MCF 10A (cell line): ENCODE results near the gene ST14. TPM values are rescaled to one million over a fixed set of nuclear protein-coding genes. Genes with fewer than 3 reads are reported as not detected.

Source experiments
- BruUV-seq: library from RNA; stranded (reverse); fragments of 400-500 nt; replicated peaks from 2 replicates; lab custom pipeline; 2021; lab: Mats Ljungman, UMichigan
- CTCF ChIA-PET: fragments of 300-600 bp; sonication (Branson Sonifier 250); formaldehyde crosslinking; extraction: SDS; loops from one replicate; lab custom pipeline; 2021; ENCODE audit warnings: antibody characterized with exemption, inconsistent platforms; lab: Yijun Ruan, JAX
- POLR2A ChIA-PET: fragments of 300-600, 350-650 bp; sonication (Branson Sonifier 250); formaldehyde crosslinking; extraction: SDS; loops from one replicate; lab custom pipeline; 2020; ENCODE audit warnings: antibody characterized with exemption, inconsistent platforms; lab: Yijun Ruan, JAX
- DNase-seq: peaks from one replicate; pipeline ENCODE4 v3.0.0-alpha.2; 2018; ENCODE audit not compliant: unreplicated experiment
- H3K27ac Mint-ChIP-seq: one replicate; pipeline ENCODE4 v1.8.0; 2022; ENCODE audit warnings: mild to moderate bottlenecking, low read depth, mixed read lengths; ENCODE audit not compliant: unreplicated experiment
- H3K27me3 Mint-ChIP-seq: one replicate; pipeline ENCODE4 v1.8.0; 2022; ENCODE audit warnings: mixed read lengths; ENCODE audit not compliant: insufficient read depth, unreplicated experiment
- H3K36me3 Mint-ChIP-seq: one replicate; pipeline ENCODE4 v1.8.0; 2022; ENCODE audit warnings: mild to moderate bottlenecking, moderate library complexity, mixed read lengths; ENCODE audit not compliant: insufficient read depth, unreplicated experiment
- H3K4me1 Mint-ChIP-seq: one replicate; pipeline ENCODE4 v1.8.0; 2022; ENCODE audit warnings: mixed read lengths; ENCODE audit not compliant: insufficient read depth, unreplicated experiment
- H3K4me3 Mint-ChIP-seq: one replicate; pipeline ENCODE4 v1.8.0; 2022; ENCODE audit warnings: mild to moderate bottlenecking, moderate library complexity, mixed read lengths; ENCODE audit not compliant: unreplicated experiment
- H3K9me3 Mint-ChIP-seq: one replicate; pipeline ENCODE4 v1.8.0; 2022; ENCODE audit warnings: mixed read lengths; ENCODE audit not compliant: unreplicated experiment
- intact Hi-C: fragments of 100-400 bp; cut with micrococcal nuclease; formaldehyde crosslinking; loops from 2 replicates; pipeline ENCODE4 v1.14.1; 2022
- total RNA-seq: library from RNA; stranded (reverse); gene quantifications from 2 replicates; pipeline ENCODE4 v1.2.3, GENCODE V29; 2022
- TF ChIP-seq, protein P1 (sequence below): fragments of 200-600 bp; IDR thresholded peaks from one replicate; pipeline ENCODE4 v1.8.0; 2022; ENCODE audit warnings: antibody characterized with exemption, mild to moderate bottlenecking; ENCODE audit not compliant: unreplicated experiment

ST14 gene
- total RNA-seq, 1 experiment from 2014 or later, result 27.2 TPM

DNA sequence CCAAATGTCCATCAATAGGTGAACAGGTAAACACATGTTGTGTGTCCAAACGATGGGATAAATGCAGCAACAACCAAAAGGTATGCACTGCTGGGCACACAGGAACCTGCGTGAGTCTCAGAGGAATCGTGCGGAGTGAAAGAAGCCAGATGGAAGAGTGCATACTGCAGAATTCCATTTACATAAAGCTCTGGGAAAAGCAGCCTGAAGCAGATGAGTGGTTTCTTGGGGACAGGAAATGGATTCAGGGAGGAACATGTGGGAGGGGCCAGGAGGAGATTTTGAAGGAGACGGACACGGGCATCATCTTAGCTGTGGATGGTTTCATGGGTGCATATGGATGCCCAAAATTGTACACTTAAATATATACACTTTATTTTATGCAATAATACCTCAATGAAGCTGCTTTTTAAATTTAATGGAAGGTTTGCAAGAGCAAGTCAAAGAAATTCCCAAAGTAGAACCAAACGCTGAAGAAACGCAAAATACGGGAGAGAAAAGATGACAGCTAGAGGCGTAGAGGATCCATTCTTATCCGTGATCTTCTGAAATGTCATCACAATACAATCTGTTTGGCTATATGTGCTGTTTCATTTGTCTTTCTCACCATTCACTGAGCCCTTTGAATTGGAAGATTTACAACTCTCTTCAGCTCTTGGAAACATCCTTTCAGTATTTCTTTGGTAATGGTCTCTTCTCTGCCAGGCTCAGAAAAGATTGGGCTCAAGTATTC lies 24.5 kb downstream of the ST14 start:
- H3K9me3 Mint-ChIP-seq, result no peaks in the 10 kb centered on the region
- peaks cover 9% of the 10 kb centered on the region for H3K36me3 Mint-ChIP-seq
- H3K27me3 Mint-ChIP-seq, result no peaks in the 10 kb centered on the region
- TF ChIP-seq, protein P1, sequence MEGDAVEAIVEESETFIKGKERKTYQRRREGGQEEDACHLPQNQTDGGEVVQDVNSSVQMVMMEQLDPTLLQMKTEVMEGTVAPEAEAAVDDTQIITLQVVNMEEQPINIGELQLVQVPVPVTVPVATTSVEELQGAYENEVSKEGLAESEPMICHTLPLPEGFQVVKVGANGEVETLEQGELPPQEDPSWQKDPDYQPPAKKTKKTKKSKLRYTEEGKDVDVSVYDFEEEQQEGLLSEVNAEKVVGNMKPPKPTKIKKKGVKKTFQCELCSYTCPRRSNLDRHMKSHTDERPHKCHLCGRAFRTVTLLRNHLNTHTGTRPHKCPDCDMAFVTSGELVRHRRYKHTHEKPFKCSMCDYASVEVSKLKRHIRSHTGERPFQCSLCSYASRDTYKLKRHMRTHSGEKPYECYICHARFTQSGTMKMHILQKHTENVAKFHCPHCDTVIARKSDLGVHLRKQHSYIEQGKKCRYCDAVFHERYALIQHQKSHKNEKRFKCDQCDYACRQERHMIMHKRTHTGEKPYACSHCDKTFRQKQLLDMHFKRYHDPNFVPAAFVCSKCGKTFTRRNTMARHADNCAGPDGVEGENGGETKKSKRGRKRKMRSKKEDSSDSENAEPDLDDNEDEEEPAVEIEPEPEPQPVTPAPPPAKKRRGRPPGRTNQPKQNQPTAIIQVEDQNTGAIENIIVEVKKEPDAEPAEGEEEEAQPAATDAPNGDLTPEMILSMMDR, result no peak
- BruUV-seq, result no TSS peak
- peaks cover 13% of the 10 kb centered on the region for H3K4me1 Mint-ChIP-seq
- no peak overlapping the region for H3K4me3 Mint-ChIP-seq
- CTCF ChIA-PET, result interaction anchor here (0.6 to 1.9 kb wide), 3 partner anchors 29 to 262 kb away, joined by 3 to 5 read pairs (median 3); no protein-coding TSS in a partner anchor
- intact Hi-C loops, result no loop called here
- no peak overlapping the region for H3K27ac Mint-ChIP-seq
- no peak for DNase-seq
- POLR2A ChIA-PET, result interaction anchor here (0.6 kb wide), 1 partner anchor 1476 kb away, joined by 4 read pairs; no protein-coding TSS in a partner anchor

DNA sequence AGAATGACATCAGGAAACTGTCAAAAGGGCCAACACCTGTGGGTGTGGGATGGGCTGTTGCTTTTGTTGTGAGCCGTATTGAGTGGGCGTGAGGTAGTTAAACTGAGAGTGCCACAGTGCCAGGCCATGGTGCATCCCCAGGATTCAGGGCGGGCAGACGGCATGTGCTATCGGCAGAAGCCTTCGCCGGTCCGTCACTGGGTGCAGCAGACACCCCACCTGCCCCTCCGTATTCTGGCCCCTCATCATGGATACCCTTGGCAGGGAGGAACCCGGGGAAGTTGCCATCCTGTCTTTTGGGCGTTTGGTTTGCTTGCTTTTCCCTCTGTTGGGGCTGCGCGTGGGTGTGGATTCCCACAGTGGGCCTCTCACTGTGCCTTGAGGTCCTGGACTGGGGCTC lies 27.5 kb downstream of the ST14 start:
- Mint-ChIP-seq H3K36me3 (peaks cover 10% of the 10 kb centered on the region), H3K9me3 (no peaks in the 10 kb centered on the region), H3K27ac (no peak overlapping the region), H3K27me3 (no peaks in the 10 kb centered on the region), H3K4me1 (peaks cover 4% of the 10 kb centered on the region), H3K4me3 (no peak overlapping the region)
- CTCF ChIA-PET, result no interaction called here
- intact Hi-C loops, result no loop called here
- no peak for DNase-seq
- TF ChIP-seq, protein P1, result no peak
- BruUV-seq, result no TSS peak
- POLR2A ChIA-PET, result no interaction called here

DNA sequence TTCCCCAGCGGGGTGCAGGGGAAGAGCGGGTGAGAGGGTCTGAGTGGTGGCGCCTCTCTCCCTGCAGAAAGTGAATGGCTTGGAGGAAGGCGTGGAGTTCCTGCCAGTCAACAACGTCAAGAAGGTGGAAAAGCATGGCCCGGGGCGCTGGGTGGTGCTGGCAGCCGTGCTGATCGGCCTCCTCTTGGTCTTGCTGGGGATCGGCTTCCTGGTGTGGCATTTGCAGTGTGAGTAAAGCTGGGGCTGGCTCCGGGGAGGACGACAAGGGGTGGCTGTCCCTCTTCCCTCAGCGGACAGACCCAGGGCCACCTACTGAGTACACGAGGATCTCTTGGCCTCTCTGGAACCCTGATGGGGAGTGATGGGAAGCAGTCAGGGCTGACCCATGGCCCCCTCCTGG lies 28.5 kb downstream of the ST14 start:
- TF ChIP-seq, protein P1, result no peak
- no peak overlapping the region for H3K27ac Mint-ChIP-seq
- H3K27me3 Mint-ChIP-seq, result no peaks in the 10 kb centered on the region
- CTCF ChIA-PET, result no interaction called here
- DNase-seq, result no peak
- peaks cover 10% of the 10 kb centered on the region for H3K36me3 Mint-ChIP-seq
- no peaks in the 10 kb centered on the region for H3K9me3 Mint-ChIP-seq
- H3K4me1 Mint-ChIP-seq, result no peaks in the 10 kb centered on the region
- no peak overlapping the region for H3K4me3 Mint-ChIP-seq
- BruUV-seq, result no TSS peak
- POLR2A ChIA-PET, result no interaction called here
- intact Hi-C loops, result no loop called here

DNA sequence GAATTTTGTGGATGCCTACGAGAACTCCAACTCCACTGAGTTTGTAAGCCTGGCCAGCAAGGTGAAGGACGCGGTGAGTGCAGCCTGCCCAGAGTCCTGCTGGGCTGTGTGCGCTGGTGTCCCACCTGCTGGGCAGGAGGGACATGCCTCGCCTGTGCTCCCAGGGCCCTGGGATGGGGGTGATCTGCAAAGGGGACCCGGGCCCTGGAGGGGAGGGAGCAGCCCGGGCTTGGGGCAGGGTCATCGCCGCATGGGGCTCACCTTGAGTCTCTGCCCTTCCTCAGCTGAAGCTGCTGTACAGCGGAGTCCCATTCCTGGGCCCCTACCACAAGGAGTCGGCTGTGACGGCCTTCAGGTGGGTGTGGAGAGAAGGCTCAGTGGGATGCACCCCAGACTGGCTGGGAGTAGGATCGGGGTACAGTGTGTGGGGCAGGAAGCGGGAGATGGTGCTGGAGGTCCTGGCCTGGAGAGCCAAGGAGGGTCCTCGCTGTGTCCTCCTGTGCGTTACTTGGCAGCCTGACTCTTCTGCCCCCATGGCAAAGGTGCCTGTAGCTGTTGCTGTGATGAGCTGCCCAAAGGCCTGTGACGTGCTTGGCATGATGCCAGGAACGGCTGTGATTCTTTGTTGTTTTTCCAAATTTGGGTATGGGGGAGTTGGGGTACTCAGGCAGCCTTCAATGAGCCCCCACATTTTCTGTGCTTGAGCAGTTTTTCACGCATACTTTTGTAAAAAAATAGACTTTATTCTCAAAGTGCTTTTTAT lies 29.2 kb downstream of the ST14 start:
- CTCF ChIA-PET, result no interaction called here

More for the DNA sequence above, 29.2 kb downstream of the ST14 start:
- intact Hi-C loops, result no loop called here
- Mint-ChIP-seq H3K4me3 (no peak overlapping the region), H3K9me3 (no peaks in the 10 kb centered on the region), H3K27ac (no peak overlapping the region), H3K4me1 (no peaks in the 10 kb centered on the region), H3K27me3 (no peaks in the 10 kb centered on the region), H3K36me3 (peaks cover 10% of the 10 kb centered on the region)
- DNase-seq, result no peak
- BruUV-seq, result no TSS peak
- TF ChIP-seq, protein P1, result no peak
- POLR2A ChIA-PET, result no interaction called here
